Measurements from ENCODE around the gene C8G.
A peak's percentile ranks its signal among the peaks of the same experiment; 100 is the strongest.

Gene C8G

DNA sequence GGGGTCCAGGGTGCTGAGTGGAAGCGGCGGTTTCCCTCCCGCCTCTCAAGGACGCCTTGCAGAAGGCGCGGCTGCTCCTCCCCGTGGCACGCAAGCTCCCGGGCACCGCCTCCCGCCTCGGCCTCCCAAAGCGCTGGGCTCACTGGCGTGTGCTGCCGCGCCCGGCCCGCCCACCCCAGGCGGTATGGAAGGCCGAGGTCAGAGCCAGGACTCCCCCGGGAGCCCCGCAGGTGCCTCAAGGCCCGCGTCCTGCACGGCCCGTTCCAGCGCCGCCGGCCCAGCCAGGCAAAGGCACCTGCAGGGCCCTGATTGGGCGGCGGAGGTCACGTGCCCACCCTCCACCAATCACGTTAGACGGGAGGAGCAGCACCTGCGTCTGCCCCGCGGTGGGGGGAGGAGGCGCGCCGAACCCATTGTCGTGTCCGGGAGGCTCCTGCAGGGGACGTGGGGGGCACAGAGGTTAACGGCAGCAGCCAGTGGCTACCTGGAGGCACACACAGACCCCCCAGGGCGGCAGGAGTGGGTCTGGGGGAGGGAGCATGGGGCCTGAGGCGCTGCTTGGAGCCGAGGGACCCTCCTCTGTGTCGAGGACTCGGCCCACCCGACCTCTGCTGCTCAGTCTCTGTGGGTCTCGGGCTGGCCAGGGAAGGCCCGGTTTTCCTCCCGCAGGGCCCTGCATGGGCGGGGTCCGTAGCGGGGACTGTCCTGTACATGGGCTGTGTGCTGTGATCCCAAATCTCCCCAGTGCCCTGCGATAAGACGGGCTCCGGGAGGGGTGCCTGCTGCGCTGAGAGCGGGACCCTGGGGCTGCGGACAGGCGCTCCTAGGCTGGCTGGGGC is 5.0 kb downstream of the C8G start:
- H3K79me2 ChIP-seq (ENCODE audit: insufficient read depth, low read depth), result no peaks in the 10 kb centered on the region
- H3K27me3 ChIP-seq (ENCODE audit: insufficient read depth, low read depth), result peaks cover 5% of the 10 kb centered on the region; the same call in 1 of the 2 replicates
- TF ChIP-seq, protein P1, sequence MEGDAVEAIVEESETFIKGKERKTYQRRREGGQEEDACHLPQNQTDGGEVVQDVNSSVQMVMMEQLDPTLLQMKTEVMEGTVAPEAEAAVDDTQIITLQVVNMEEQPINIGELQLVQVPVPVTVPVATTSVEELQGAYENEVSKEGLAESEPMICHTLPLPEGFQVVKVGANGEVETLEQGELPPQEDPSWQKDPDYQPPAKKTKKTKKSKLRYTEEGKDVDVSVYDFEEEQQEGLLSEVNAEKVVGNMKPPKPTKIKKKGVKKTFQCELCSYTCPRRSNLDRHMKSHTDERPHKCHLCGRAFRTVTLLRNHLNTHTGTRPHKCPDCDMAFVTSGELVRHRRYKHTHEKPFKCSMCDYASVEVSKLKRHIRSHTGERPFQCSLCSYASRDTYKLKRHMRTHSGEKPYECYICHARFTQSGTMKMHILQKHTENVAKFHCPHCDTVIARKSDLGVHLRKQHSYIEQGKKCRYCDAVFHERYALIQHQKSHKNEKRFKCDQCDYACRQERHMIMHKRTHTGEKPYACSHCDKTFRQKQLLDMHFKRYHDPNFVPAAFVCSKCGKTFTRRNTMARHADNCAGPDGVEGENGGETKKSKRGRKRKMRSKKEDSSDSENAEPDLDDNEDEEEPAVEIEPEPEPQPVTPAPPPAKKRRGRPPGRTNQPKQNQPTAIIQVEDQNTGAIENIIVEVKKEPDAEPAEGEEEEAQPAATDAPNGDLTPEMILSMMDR (conservative IDR thresholded peaks at IDR 0.05; ENCODE audit: low read depth, low read length), result peak; percentile 28; the same call in 1 of the 2 replicates
- no peaks in the 10 kb centered on the region for H3K36me3 ChIP-seq (ENCODE audit: insufficient read depth)
- peak overlapping the region; percentile 67 for H2AFZ ChIP-seq (ENCODE audit: low read depth)
- peak overlapping the region; percentile 63 for H3K27ac ChIP-seq
- H3K9ac ChIP-seq, result peak overlapping the region; percentile 70
- no peak overlapping the region for H3K4me3 ChIP-seq (IDR thresholded peaks at IDR 0.05; ENCODE audit: insufficient read depth, low read depth, low read length)
- no peaks in the 10 kb centered on the region for H4K20me1 ChIP-seq (ENCODE audit: insufficient read depth)
- peaks cover 18% of the 10 kb centered on the region for H3K4me1 ChIP-seq (ENCODE audit: low read depth, poor library complexity, severe bottlenecking)
- peak overlapping the region; percentile 93 for H3K4me2 ChIP-seq

DNA sequence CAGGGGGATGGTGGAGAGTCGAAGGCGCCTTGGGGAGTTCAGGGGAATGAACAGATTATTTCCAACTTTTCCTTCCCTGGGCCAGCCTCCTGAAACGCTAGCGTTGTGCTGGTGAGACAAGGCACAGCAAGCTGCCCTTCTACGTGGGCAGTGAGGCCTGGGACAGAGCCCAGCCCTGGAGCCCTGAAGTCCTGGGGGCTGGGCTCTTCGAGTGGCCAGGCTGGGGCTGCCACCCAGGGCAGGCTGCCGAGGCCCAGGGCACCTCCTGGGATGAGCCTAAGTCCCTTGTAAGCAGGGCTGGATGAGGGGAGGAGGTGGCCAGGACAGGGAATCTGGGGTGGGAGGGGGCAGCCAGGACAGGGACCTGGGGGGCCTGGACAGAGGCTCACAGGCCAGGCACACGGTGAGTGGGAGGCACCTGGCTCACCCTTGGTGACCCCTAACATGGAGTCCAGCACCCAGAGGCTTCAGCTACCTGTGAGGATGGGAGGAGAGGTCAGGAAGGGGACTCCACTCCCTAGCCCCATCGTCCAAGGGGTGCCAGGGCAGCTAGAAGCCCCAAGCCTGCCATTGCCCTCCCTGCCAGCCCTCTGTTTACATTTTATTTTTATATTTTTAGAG is 5.7 kb downstream of the C8G start:
- peak overlapping the region; percentile 63 for H3K27ac ChIP-seq

DNA sequence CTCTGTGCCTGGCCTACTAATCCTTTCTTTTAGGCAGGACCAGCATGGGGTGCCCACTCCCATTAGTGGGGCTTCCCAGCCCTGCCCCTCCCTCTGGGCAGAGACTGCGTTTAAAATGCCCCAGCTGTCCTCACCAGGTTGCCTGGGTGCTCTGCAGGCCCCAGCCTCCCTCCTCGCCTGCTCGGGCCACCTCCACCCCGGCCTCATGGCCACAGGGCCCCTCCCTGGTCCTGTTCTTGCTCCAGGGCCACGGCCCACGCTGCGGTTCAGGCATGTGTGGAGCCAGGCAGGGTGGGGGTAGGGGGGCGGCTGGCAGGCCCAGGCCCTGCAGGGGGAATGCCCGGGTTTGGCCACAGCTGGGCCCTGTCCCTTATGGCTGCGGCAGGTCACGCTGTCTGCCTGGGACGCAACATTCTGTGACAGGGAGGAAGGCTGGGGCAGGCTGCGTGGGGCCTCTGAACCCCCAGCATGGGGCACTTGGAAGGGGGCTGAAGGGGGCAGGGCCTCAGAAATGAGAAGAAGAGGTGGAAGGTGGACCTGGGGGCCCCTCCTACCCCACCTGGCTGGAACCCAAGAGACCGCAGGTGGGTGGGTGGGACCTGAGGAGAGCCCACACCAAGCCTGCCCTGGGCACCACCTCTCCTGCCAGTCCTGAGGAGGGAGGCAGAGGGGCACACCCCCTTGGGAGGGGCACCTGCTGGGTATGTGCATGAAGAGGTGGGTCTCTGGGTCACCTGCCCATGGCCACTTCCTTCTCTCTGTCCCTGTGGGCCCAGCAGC is 6.7 kb downstream of the C8G start, which contains the start of gene LCN12:
TSS of gene LCN12 (plus strand) at position 733 of the 780 bp plus-strand sequence. CDS start 55 bp downstream, outside the sequence.
- Histone ChIP-seq H3K4me2 (no peak within 1 kb of the TSS), H3K79me2 (ENCODE audit: insufficient read depth, low read depth) (no peaks in the 10 kb centered on the region), H3K9ac (no peak within 1 kb of the TSS), H3K27ac (no peak within 1 kb of the TSS), H4K20me1 (ENCODE audit: insufficient read depth) (no peaks in the 10 kb centered on the region), H3K4me1 (ENCODE audit: low read depth, poor library complexity, severe bottlenecking) (peaks cover 16% of the 10 kb centered on the region), H3K27me3 (ENCODE audit: insufficient read depth, low read depth) (peaks cover 7% of the 10 kb centered on the region; the same call in 1 of the 2 replicates), H3K36me3 (ENCODE audit: insufficient read depth) (no peaks in the 10 kb centered on the region), H3K4me3 (IDR thresholded peaks at IDR 0.05; ENCODE audit: insufficient read depth, low read depth, low read length) (no peak within 1 kb of the TSS), H2AFZ (ENCODE audit: low read depth) (no peak within 1 kb of the TSS)
- TF ChIP-seq, protein P1 (conservative IDR thresholded peaks at IDR 0.05; ENCODE audit: low read depth, low read length), result no peak

More for the DNA sequence above, 5.7 kb downstream of the C8G start:
- H3K79me2 ChIP-seq (ENCODE audit: insufficient read depth, low read depth), result no peaks in the 10 kb centered on the region
- H4K20me1 ChIP-seq (ENCODE audit: insufficient read depth), result no peaks in the 10 kb centered on the region
- H3K4me1 ChIP-seq (ENCODE audit: low read depth, poor library complexity, severe bottlenecking), result peaks cover 16% of the 10 kb centered on the region
- peaks cover 7% of the 10 kb centered on the region; the same call in 1 of the 2 replicates for H3K27me3 ChIP-seq (ENCODE audit: insufficient read depth, low read depth)
- no peaks in the 10 kb centered on the region for H3K36me3 ChIP-seq (ENCODE audit: insufficient read depth)
- no peak overlapping the region for H3K4me3 ChIP-seq (IDR thresholded peaks at IDR 0.05; ENCODE audit: insufficient read depth, low read depth, low read length)
- TF ChIP-seq, protein P1 (conservative IDR thresholded peaks at IDR 0.05; ENCODE audit: low read depth, low read length), result no peak
- peak overlapping the region; percentile 93 for H3K4me2 ChIP-seq
- H2AFZ ChIP-seq (ENCODE audit: low read depth), result peak overlapping the region; percentile 67
- peak overlapping the region; percentile 70; the same call in 1 of the 2 replicates for H3K9ac ChIP-seq

DNA sequence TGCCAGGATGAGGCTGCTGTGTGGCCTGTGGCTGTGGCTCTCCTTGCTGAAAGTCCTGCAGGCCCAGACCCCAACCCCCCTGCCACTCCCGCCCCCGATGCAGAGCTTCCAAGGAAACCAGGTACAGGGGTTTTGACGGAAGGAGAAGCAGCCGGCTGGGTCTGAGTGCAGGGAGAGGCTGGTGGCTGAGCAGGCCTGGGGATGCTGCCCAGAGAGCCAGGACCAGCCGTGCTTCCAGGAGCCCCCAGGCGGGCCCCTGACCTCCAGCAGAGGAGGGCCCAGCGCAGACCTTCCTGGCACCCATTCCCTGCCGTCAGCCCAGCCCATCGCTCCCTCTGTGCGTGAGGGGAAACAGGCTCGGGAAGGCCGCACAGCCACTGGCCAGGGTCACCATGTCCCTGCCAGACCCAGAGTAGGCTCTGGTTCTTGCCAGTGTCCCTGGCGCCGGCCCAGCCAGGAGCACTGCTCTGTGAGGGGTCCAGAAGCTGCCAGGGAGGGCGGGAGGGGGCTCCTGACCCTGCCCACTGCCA is 7.3 kb downstream of the C8G start:
- Histone ChIP-seq H3K4me1 (ENCODE audit: low read depth, poor library complexity, severe bottlenecking) (peaks cover 16% of the 10 kb centered on the region), H3K79me2 (ENCODE audit: insufficient read depth, low read depth) (no peaks in the 10 kb centered on the region), H4K20me1 (ENCODE audit: insufficient read depth) (no peaks in the 10 kb centered on the region), H3K27me3 (ENCODE audit: insufficient read depth, low read depth) (peaks cover 7% of the 10 kb centered on the region; the same call in 1 of the 2 replicates), H3K4me2 (no peak overlapping the region), H3K4me3 (IDR thresholded peaks at IDR 0.05; ENCODE audit: insufficient read depth, low read depth, low read length) (no peak overlapping the region), H2AFZ (ENCODE audit: low read depth) (no peak overlapping the region), H3K27ac (no peak overlapping the region), H3K36me3 (ENCODE audit: insufficient read depth) (no peaks in the 10 kb centered on the region), H3K9ac (no peak overlapping the region)
- TF ChIP-seq, protein P1 (conservative IDR thresholded peaks at IDR 0.05; ENCODE audit: low read depth, low read length), result no peak
